GM12892 (cell line): ENCODE results near the gene PFDN1.

Experiments
- DNase-seq: peaks from one replicate; pipeline ENCODE4 v3.0.0; 2011; ENCODE audit not compliant: insufficient read length
- FAIRE-seq: peaks from 2 replicates; lab custom pipeline; 2011; peaks lifted over from hg19 to GRCh38; lab: Jason Lieb, UNC
- POLR2A ChIP-seq: IDR thresholded peaks from 2 replicates; pipeline ENCODE4 v1.6.1; 2011; ENCODE audit warnings: low read depth, low read length, control low read depth
- POLR2AphosphoS5 ChIP-seq: IDR thresholded peaks from 2 replicates; pipeline ENCODE4 v1.6.1; 2011; ENCODE audit warnings: low read depth, low read length, control low read depth
- TAF1 ChIP-seq: IDR thresholded peaks from 2 replicates; pipeline ENCODE4 v1.6.1; 2011; ENCODE audit warnings: low read depth, mild to moderate bottlenecking, control low read depth, low read length, borderline replicate concordance

Gene PFDN1

GRCh38 chr5:140292212-140293036 lies 10.5 kb downstream of the PFDN1 start:
- DNase-seq, result no peak
- TF ChIP-seq POLR2AphosphoS5 (no peak), TAF1 (no peak), POLR2A (no peak)
- FAIRE-seq, result no peak

- TF ChIP-seq POLR2A, result no peak
- TF ChIP-seq POLR2AphosphoS5, result no peak
- TF ChIP-seq TAF1, result no peak
- no peak for FAIRE-seq
- no peak for DNase-seq
These were observed 14.9 kb downstream of the PFDN1 start for GRCh38 chr5:140287801-140288521.

GRCh38 chr5:140286424-140286823 lies 16.5 kb downstream of the PFDN1 start:
- DNase-seq, result no peak
- FAIRE-seq, result no peak
- TF ChIP-seq TAF1, result no peak
- TF ChIP-seq POLR2A, result no peak

- TF ChIP-seq POLR2A (no peak), TAF1 (no peak), POLR2AphosphoS5 (no peak)
- FAIRE-seq, result no peak
- no peak for DNase-seq
These were observed 18.9 kb downstream of the PFDN1 start for GRCh38 chr5:140284013-140284412.

GRCh38 chr5:140282266-140282665 lies 20.6 kb downstream of the PFDN1 start:
- no peak for FAIRE-seq
- no peak for TF ChIP-seq POLR2AphosphoS5
- TF ChIP-seq TAF1, result no peak
- TF ChIP-seq POLR2A, result no peak
- no peak for DNase-seq

GRCh38 chr5:140275837-140276236 lies 27.1 kb downstream of the PFDN1 start:
- FAIRE-seq (no peak), DNase-seq (no peak)
- TF ChIP-seq TAF1 (no peak), POLR2A (no peak), POLR2AphosphoS5 (no peak)

GRCh38 chr5:140273401-140273877 lies 29.5 kb downstream of the PFDN1 start:
- no peak for TF ChIP-seq POLR2A
- no peak for TF ChIP-seq TAF1
- TF ChIP-seq POLR2AphosphoS5, result no peak
- DNase-seq, result no peak
- no peak for FAIRE-seq

- FAIRE-seq (no peak), DNase-seq (no peak)
- TF ChIP-seq POLR2A, result no peak
- TF ChIP-seq TAF1, result no peak
- no peak for TF ChIP-seq POLR2AphosphoS5
These were observed 32.9 kb downstream of the PFDN1 start for GRCh38 chr5:140270008-140270407.

GRCh38 chr5:140267559-140268018 lies 35.3 kb downstream of the PFDN1 start:
- FAIRE-seq (no peak), DNase-seq (no peak)
- TF ChIP-seq TAF1 (no peak), POLR2A (no peak), POLR2AphosphoS5 (no peak)

- TF ChIP-seq POLR2AphosphoS5, result no peak
- no peak for DNase-seq
- no peak for FAIRE-seq
These were observed 35.7 kb downstream of the PFDN1 start for GRCh38 chr5:140267201-140267540.

GRCh38 chr5:140266471-140267200 lies 36.3 kb downstream of the PFDN1 start:
- DNase-seq (no peak), FAIRE-seq (peak; percentile 21)
- TF ChIP-seq POLR2AphosphoS5 (no peak), TAF1 (no peak), POLR2A (no peak)

GRCh38 chr5:140265845-140266244 lies 37.1 kb downstream of the PFDN1 start:
- no peak for FAIRE-seq
- TF ChIP-seq POLR2A (no peak), POLR2AphosphoS5 (no peak), TAF1 (no peak)
- no peak for DNase-seq
